ENCODE results near the gene PIAS1.
A peak's percentile ranks its signal among the peaks of the same experiment; 100 is the strongest.
"Not testable (repeated sequence)": the region's sequence is repeated elsewhere in the genome, so short reads cannot be mapped to it uniquely, and the experiment has no call there.

PIAS1 gene

GRCh38 chr15:68205954-68206539 is 151.9 kb downstream of the PIAS1 start:
- no peak for DNase-seq

DNA sequence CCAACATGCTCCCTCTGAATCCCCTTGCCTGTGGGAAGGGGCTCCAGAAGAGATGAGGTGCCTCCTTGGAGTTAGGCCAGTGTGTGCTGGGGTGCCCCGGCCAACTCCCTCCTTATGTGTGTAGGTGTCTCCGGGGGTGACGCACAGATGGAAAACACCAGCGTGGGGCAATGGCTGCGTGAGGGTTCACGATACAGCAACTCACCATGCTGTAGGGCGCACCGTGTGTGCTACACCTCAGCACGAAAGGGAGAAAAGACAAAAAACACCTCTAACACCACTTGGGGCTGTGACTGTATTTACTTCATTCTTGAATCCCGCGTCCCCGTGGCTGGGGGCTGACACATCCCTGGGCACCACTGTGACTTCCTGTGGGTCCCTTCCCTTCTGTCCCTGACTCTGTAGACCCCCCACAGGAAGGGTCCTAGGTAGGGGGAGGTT is 152.6 kb downstream of the PIAS1 start:
- no peak for DNase-seq

- DNase-seq: no peak
Observed at GRCh38 chr15:68207176-68207935, 153.2 kb downstream of the PIAS1 start.

DNA sequence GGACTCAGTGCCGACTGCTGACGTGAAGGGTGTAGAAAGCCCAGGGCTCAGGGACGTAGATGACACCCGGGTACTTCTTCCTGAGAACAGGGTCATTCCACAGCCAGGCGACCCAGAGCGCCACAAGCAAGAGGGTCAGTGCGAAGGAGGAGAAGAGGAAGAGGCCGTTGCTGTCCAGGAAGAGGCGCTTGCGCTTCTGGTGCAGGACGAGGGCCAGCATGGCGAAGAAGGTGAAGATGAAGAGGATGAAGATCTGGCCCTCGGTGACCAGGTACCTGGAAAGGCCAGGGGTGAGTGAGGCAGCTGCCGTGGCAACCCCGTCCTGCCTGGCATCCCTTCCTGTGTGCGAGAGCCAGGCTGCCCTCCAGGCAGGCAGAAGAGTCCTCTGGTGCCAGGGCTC is 154.0 kb downstream of the PIAS1 start:
- no peak for DNase-seq

DNA sequence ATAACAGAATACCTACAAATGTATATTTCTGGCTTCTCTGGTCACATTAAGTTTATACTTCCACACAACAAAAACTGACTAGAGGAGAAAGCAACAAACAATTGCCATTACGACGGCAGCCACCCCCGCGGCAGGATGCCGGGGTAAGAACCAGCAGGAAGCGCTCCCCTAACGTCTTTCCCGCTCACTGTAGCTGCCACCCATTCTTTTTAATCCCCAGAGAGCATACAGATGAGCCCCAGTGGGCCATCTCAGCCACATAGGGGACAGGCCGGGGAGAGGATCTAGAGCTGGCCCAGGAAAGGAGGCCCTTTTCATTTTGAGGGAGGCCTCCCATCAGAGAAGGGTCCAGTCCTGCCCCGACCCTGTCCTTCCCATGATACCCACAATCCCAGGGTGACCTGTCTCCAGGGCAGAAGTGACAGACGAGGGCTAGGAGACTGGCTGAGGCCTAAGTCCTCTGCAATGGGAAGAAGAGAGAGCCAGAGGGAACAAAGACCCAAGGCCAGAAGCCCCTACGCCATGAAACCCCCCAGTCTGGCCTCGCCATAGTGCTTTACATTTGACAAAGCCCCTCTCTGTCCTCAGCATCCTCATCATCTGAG is 154.6 kb downstream of the PIAS1 start:
- no peak for DNase-seq

- DNase-seq: no peak
Observed at GRCh38 chr15:68209272-68209671, 155.2 kb downstream of the PIAS1 start.

GRCh38 chr15:68209735-68210408 is 155.8 kb downstream of the PIAS1 start:
- no peak for DNase-seq

- DNase-seq: no peak
Observed at GRCh38 chr15:68210409-68210756, 156.3 kb downstream of the PIAS1 start.

DNA sequence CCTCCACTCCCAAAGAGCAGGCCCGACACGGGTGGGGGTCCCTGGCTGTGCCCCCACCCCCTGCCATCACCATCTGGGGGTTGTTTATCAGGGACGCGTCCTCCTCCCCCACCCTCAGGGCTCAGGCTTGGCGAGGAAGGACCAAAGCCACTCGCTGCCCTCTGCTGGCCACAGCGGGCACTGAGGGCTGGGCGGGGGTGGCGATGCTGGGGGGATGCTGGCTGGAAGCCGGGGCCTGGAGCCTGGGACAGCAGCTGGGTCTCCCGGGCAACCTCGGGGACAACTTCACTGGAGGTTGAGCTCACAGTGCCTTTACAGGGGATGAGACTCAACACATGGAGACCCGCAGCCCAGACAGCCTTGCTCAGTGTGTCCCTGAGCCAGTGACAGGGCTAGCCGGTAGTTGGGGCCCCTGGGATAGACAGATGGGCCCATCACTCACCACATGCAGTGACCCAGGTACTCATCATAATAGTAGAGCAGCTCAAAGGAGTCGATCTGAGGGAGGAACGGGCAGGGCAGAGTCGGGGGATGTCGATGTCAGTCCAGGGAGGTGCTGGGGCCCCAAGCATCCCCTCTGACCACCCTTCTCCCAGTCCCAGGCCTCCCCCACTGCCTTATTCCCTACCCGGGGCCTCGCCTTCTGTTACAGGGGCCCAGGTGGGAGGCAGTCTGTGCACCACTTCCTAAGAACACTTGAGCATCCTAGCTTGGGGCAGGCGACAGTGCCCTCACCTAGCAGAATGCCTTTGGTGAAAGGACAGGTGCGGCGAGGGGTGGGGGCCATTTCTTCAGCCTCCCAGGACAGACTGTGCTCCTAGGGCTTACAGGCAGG is 156.9 kb downstream of the PIAS1 start:
- peak; percentile 36 to 66 for DNase-seq

- DNase-seq: no peak
Observed at GRCh38 chr15:68211656-68212320, 157.7 kb downstream of the PIAS1 start.

DNA sequence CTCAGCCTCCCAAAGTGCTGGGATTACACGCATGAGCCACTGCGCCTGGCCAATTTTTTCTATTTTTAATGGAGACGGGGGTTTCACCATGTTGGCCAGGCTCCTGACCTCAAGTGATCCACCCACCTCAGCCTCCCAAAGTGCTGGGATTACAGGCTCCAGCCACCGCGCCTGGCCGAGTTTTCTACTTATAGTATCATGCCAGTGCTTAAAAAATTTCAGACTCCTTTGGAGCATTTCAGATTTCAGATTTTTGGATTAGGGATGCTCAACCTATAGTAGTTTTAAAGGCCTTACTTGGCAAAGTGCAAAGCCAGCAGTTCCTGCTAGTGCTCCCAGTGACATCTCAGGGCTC is 159.4 kb downstream of the PIAS1 start:
- DNase-seq: not testable (repeated sequence)

GRCh38 chr15:68213991-68214837 is 160.1 kb downstream of the PIAS1 start:
- no peak for DNase-seq

GRCh38 chr15:68214838-68215254 is 160.7 kb downstream of the PIAS1 start:
- no peak for DNase-seq

- DNase-seq: no peak
Observed at GRCh38 chr15:68217341-68217740, 163.2 kb downstream of the PIAS1 start.

- DNase-seq: no peak
Observed at GRCh38 chr15:68218331-68218730, 164.2 kb downstream of the PIAS1 start.

DNA sequence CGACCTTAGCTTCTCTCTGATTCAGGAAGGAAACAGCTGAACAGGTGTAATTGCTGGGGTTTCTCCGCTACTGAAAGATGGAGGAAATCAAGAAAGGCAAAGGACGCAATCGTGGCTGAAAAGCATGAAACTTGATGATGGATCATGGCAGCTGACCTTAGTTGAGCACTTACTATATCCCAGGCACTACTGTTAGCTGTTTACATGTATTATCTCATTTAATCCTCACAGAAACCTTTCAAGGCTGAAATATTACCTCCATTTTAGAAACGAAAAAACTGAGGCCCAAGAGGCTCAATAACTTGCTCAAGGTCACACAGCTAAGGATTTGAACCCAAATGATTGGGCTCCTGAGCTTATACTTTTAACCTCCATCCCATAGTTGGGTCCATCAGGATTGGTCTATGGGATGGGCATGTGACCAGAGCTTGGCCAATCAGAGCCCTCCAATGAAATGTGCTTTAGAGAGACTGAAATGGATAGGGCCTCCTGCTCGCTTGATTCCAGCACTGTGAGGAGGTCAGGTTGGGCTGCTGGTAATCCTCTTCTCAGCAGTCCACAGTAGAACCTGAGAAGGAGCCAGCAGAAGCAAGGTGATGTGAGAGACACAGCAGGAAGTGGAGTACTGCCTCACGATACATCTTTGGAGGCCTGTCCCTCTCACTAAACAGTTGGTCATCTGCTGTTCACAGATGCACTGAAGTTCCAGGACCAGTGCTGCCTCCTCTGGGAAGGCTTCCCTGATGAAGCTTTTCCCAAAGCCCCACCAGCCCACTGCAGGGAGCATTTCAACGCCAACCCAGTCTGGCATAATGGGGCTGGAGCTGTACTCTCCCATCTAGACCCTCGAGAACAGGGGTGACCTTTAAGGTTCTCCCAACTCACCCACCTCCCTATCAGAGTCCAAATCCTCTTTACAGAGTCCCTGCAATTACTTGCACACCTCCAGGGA is 165.0 kb downstream of the PIAS1 start:
- DNase-seq: no peak

DNA sequence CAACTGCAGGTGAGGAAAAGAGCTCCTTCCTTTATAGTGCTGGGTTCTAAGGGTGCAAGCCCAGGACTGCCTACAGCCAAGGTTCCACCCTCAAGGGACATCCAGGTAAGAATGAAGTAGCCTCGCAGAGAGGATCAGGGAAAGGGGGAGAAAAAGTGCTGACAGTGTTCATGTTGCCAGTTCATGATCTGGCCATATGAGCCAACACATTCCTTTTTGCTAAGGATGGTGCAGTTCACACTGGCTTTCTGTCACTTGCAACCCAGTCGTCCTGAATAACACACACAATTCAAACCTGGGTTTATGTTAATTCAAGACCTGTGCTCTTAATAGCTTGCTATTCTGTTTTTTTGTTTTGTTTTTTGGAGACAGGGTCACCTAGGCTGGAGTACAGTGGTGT is 166.4 kb downstream of the PIAS1 start:
- no peak for DNase-seq

DNA sequence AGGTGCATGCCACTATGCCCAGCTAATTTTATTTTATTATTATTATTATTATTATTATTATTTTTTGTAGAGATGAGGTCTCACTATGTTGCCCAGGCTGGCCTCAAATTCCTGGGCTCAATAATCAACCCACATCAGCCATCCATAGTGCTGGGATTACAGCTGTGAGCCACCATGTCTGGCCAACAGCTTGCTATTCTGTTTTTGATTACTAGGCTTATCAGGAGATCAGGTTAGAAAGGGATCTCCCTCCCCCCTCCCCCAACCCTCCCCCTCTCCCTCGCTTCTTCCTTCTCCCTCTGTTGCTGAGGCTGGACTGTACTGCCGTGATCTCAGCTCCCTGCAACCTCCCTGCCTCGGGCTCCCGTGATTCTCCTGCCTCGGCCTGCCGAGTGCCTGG is 166.9 kb downstream of the PIAS1 start:
- DNase-seq: no peak

DNA sequence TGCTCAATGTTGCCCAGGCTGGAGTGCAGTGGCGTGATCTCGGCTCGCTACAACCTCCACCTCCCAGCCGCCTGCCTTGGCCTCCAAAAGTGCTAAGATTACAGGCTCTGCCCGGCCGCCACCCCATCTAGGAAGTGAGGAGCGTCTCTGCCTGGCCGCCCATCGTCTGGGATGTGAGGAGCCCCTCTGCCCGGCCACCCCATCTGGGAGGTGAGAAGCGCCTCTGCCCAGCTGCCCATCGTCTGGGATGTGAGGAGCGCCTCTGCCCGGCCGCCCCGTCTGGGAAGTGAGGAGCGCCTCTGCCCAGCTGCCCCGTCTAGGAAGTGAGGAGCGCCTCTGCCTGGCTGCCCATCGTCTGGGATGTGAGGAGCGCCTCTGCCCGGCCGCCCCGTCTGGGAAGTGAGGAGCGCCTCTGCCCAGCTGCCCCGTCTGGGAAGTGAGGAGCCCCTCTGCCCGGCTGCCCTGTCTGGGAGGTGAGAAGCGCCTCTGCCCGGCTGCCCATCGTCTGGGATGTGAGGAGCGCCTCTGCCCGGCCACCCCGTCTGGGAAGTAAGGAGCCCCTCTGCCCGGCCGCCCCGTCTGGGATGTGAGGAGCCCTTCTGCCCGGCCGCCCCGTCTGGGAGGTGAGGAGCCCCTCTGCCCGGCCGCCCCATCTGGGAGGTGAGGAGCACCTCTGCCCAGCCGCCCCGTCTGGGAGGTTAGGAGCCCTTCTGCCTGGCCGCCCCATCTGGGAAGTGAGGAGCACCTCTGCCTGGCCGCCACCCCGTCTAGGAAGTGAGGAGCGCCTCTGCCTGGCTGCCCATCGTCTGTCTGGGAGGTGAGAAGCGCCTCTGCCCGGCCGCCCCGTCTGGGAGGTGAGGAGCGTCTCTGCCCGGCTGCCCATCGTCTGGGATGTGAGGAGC is 167.7 kb downstream of the PIAS1 start:
- DNase-seq: not testable (repeated sequence)
